BLaER1 (cell line): ENCODE results near the gene LRRC38.

ENCODE experiments used
- H3K27ac ChIP-seq: shearing (Covaris generic); formaldehyde crosslinking; 2 replicates; pipeline ENCODE4 v1.8.1; 2022
- H3K27me3 ChIP-seq: shearing (Covaris generic); formaldehyde crosslinking; 2 replicates; pipeline ENCODE4 v1.8.1; 2022
- H3K36me3 ChIP-seq: shearing (Covaris generic); formaldehyde crosslinking; 2 replicates; pipeline ENCODE4 v1.8.1; 2022
- H3K4me1 ChIP-seq: shearing (Covaris generic); formaldehyde crosslinking; 2 replicates; pipeline ENCODE4 v1.8.1; 2022
- H3K4me2 ChIP-seq: shearing (Covaris generic); formaldehyde crosslinking; 2 replicates; pipeline ENCODE4 v1.8.1; 2022
- H3K4me3 ChIP-seq: shearing (Covaris generic); formaldehyde crosslinking; 2 replicates; pipeline ENCODE4 v1.8.1; 2022
- H3K9ac ChIP-seq: shearing (Covaris generic); formaldehyde crosslinking; 2 replicates; pipeline ENCODE4 v1.8.1; 2022
- H3K9me3 ChIP-seq: shearing (Covaris generic); formaldehyde crosslinking; 2 replicates; pipeline ENCODE4 v1.8.1; 2022
- H4K20me1 ChIP-seq: shearing (Covaris generic); formaldehyde crosslinking; 2 replicates; pipeline ENCODE4 v1.8.1; 2022
- Cebpa-rat ChIP-seq: shearing (Covaris generic); IDR thresholded peaks from 2 replicates; pipeline ENCODE4 v1.8.1; 2022

Gene LRRC38

GRCh38 chr1:13499422-13499821 is 14.4 kb downstream of the LRRC38 start:
- H4K20me1 ChIP-seq = no peaks in the 10 kb centered on the region
- peak overlapping the region; percentile 98 for H3K27ac ChIP-seq
- H3K4me2 ChIP-seq = peak overlapping the region; percentile 85
- H3K36me3 ChIP-seq = no peaks in the 10 kb centered on the region
- no peaks in the 10 kb centered on the region for H3K9me3 ChIP-seq
- peaks cover 96% of the 10 kb centered on the region for H3K4me1 ChIP-seq
- no peaks in the 10 kb centered on the region for H3K27me3 ChIP-seq
- H3K4me3 ChIP-seq = peak overlapping the region; percentile 24
- H3K9ac ChIP-seq = peak overlapping the region; percentile 83
- TF ChIP-seq Cebpa-rat = no peak

GRCh38 chr1:13498553-13498952 is 15.2 kb downstream of the LRRC38 start:
- Histone ChIP-seq H3K27ac (peak overlapping the region; percentile 98), H3K36me3 (no peaks in the 10 kb centered on the region), H3K9ac (peak overlapping the region; percentile 83), H3K4me1 (peaks cover 96% of the 10 kb centered on the region), H4K20me1 (no peaks in the 10 kb centered on the region), H3K4me2 (peak overlapping the region; percentile 85), H3K27me3 (no peaks in the 10 kb centered on the region), H3K9me3 (no peaks in the 10 kb centered on the region), H3K4me3 (peak overlapping the region; percentile 24; the same call in 1 of the 2 replicates)
- TF ChIP-seq Cebpa-rat = no peak; the same call in 1 of the 2 replicates

DNA sequence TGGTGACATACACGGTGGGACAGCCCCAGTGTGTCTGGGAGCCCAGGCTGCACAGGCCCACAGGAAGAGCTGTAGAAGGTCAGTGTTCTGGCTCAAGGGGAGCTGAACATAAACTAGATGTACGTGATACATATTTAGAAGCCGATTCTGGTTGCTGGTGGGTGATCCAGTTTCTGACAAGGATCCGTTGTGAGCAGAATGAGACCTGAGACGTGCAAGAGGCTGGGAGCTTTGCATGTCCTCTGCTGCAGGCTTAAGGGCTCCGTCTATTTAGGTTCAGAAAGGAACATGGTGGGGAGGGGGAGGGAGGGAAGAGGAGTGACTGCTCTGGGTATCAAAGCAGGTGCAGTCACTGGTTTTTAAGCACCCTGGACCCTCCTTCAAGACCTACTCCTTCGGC is 18.6 kb downstream of the LRRC38 start:
- no peak for TF ChIP-seq Cebpa-rat

GRCh38 chr1:13494712-13495111 is 19.1 kb downstream of the LRRC38 start:
- no peaks in the 10 kb centered on the region for H3K27me3 ChIP-seq
- H3K9me3 ChIP-seq = no peaks in the 10 kb centered on the region
- no peak for TF ChIP-seq Cebpa-rat
- no peaks in the 10 kb centered on the region for H3K36me3 ChIP-seq
- H4K20me1 ChIP-seq = no peaks in the 10 kb centered on the region
- peak overlapping the region; percentile 85 for H3K4me2 ChIP-seq
- H3K9ac ChIP-seq = peak overlapping the region; percentile 1; the same call in 1 of the 2 replicates
- peak overlapping the region; percentile 98 for H3K27ac ChIP-seq
- H3K4me1 ChIP-seq = peaks cover 96% of the 10 kb centered on the region
- H3K4me3 ChIP-seq = no peak overlapping the region

More for the DNA sequence above, 18.6 kb downstream of the LRRC38 start:
- H3K36me3 ChIP-seq = no peaks in the 10 kb centered on the region
- peaks cover 96% of the 10 kb centered on the region for H3K4me1 ChIP-seq
- H3K9ac ChIP-seq = peak overlapping the region; percentile 33; the same call in 1 of the 2 replicates
- H3K4me3 ChIP-seq = no peak overlapping the region
- H4K20me1 ChIP-seq = no peaks in the 10 kb centered on the region
- no peaks in the 10 kb centered on the region for H3K27me3 ChIP-seq
- H3K4me2 ChIP-seq = peak overlapping the region; percentile 85
- H3K9me3 ChIP-seq = no peaks in the 10 kb centered on the region
- peak overlapping the region; percentile 98 for H3K27ac ChIP-seq

DNA sequence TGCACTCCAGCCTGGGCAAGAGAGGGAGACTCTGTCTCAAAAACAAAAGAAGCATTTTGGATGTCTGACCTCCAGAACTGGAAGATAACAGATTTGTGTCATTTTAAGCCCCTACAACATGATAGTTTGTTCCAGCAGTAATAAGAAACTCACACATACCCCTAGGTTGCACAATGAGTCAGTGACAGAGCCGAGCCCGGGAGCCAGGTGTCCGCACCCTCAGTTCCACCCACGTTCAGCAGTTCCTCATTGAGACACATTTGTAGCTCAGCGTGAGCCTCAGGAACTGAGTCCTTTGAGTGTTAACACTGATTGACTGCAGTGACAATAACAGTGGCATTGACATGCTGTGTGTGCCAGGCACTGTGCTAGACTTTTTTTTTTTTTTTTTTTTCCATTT is 19.8 kb downstream of the LRRC38 start:
- Histone ChIP-seq H3K4me2 (peak overlapping the region; percentile 85), H4K20me1 (no peaks in the 10 kb centered on the region)
- peak; percentile 80 for TF ChIP-seq Cebpa-rat

DNA sequence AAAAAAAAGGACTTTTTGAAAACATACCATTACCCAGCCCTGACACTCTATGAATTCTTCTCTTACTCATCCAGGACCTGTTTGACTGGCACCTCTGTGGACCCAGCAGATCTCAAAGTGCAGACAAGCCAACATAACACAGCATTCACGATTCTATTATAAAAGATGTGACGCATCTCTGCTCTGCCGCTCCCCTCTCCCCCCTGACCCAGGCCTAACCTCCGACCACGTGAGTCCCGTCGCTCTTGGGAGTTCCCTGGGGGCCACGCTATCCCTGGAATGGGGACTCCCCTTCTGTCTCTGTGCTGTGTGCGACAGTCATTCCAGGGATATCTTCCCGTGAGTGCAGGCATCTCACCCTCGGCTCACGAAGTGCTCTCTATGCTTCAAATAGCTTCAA is 21.1 kb downstream of the LRRC38 start:
- peaks cover 100% of the 10 kb centered on the region for H3K4me1 ChIP-seq
- peak overlapping the region; percentile 98 for H3K27ac ChIP-seq
- H4K20me1 ChIP-seq = no peaks in the 10 kb centered on the region
- H3K4me2 ChIP-seq = peak overlapping the region; percentile 85
- no peaks in the 10 kb centered on the region for H3K36me3 ChIP-seq
- H3K27me3 ChIP-seq = no peaks in the 10 kb centered on the region
- peak overlapping the region; percentile 32 for H3K9ac ChIP-seq
- no peak overlapping the region for H3K4me3 ChIP-seq
- no peak for TF ChIP-seq Cebpa-rat
- H3K9me3 ChIP-seq = no peaks in the 10 kb centered on the region

More for the DNA sequence above, 19.8 kb downstream of the LRRC38 start:
- Histone ChIP-seq H3K27me3 (no peaks in the 10 kb centered on the region), H3K36me3 (no peaks in the 10 kb centered on the region), H3K4me3 (no peak overlapping the region), H3K9me3 (no peaks in the 10 kb centered on the region), H3K4me1 (peaks cover 96% of the 10 kb centered on the region), H3K27ac (peak overlapping the region; percentile 98), H3K9ac (no peak overlapping the region; the same call in 1 of the 2 replicates)

DNA sequence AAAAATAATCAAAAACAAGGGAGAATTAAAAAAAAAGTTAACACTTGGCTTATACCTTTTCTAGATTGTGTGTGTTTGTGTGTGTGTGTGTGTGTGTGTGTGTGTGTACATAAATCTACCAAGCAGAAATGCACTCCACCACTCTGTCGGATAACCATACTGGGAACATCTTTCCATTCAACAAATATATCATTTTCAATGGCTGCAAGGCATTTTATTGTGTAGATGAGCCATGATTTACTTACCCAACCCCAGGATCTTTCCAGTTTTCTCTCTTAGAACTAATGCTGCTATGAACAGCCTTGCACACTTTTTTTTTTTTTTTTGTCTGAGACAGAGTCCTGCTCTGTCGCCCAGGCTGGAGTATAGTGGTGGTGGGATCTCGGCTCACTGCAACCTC is 25.8 kb downstream of the LRRC38 start:
- peak overlapping the region; percentile 74 for H3K27ac ChIP-seq
- TF ChIP-seq Cebpa-rat = no peak
- peak overlapping the region; percentile 70 for H3K4me2 ChIP-seq

GRCh38 chr1:13487143-13487868 is 26.5 kb downstream of the LRRC38 start:
- TF ChIP-seq Cebpa-rat = no peak
- no peak overlapping the region for H3K4me3 ChIP-seq
- H4K20me1 ChIP-seq = no peaks in the 10 kb centered on the region
- H3K4me2 ChIP-seq = peak overlapping the region; percentile 70
- peak overlapping the region; percentile 36 for H3K9ac ChIP-seq
- H3K4me1 ChIP-seq = peaks cover 83% of the 10 kb centered on the region
- peak overlapping the region; percentile 74 for H3K27ac ChIP-seq
- no peaks in the 10 kb centered on the region for H3K27me3 ChIP-seq
- no peaks in the 10 kb centered on the region for H3K36me3 ChIP-seq
- no peaks in the 10 kb centered on the region for H3K9me3 ChIP-seq

More for the DNA sequence above, 25.8 kb downstream of the LRRC38 start:
- Histone ChIP-seq H3K27me3 (no peaks in the 10 kb centered on the region), H3K4me3 (no peak overlapping the region), H3K9ac (peak overlapping the region; percentile 36; the same call in 1 of the 2 replicates), H3K9me3 (no peaks in the 10 kb centered on the region), H4K20me1 (no peaks in the 10 kb centered on the region), H3K4me1 (peaks cover 83% of the 10 kb centered on the region), H3K36me3 (no peaks in the 10 kb centered on the region)

DNA sequence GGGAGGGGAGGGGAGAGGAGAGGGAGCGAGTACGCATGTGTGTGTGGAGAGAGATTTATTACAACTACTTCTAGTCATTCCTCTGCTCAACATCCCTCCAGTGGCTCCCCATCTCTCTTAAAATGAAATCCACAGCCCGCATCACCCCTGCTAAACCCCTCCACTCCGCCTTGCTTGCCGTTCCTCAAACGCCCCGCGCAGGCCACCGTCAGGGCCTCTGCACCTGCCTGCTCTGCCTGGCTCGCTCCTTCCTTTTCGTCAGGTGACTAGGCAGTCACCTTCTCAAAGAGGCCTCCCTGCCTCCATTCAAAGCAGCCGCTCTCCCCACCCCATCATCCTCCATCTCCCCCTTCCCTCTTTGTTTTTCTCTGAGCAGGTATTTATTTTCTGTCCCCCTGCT is 29.9 kb downstream of the LRRC38 start:
- Histone ChIP-seq H4K20me1 (no peaks in the 10 kb centered on the region), H3K36me3 (no peaks in the 10 kb centered on the region), H3K9ac (no peak overlapping the region), H3K4me3 (no peak overlapping the region), H3K27ac (no peak overlapping the region), H3K9me3 (no peaks in the 10 kb centered on the region), H3K4me2 (peak overlapping the region; percentile 54), H3K27me3 (no peaks in the 10 kb centered on the region), H3K4me1 (peaks cover 83% of the 10 kb centered on the region)
- no peak for TF ChIP-seq Cebpa-rat

DNA sequence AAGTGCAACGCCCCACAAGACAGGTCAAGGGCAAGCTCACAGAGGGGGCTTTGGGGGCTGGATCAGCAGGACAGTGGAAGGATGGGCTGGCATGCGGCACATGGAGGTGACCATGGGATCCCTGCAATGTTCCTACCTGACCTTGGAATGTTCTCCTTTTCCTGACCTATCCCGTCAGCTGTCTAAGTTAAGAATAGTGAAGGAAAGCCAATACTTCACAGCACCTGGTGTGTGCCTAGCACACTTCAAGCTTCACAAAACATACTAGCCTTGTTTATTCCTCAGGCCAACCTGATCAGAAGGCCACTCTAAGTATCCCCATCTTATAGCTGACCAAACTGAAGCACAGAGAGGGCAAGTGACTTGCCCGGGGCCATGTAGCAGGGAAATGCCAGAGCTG is 31.2 kb downstream of the LRRC38 start:
- Histone ChIP-seq H3K4me3 (no peak overlapping the region), H4K20me1 (no peaks in the 10 kb centered on the region), H3K27ac (no peak overlapping the region), H3K9ac (no peak overlapping the region), H3K4me1 (peaks cover 79% of the 10 kb centered on the region), H3K36me3 (no peaks in the 10 kb centered on the region), H3K9me3 (peaks cover 4% of the 10 kb centered on the region; the same call in 1 of the 2 replicates), H3K27me3 (no peaks in the 10 kb centered on the region), H3K4me2 (no peak overlapping the region)
- TF ChIP-seq Cebpa-rat = no peak
